SK-N-SH (cell line): ENCODE results near the gene PYCR2. TPM values are rescaled to one million over a fixed set of nuclear protein-coding genes. Genes with fewer than 3 reads are reported as not detected.

ENCODE experiments used
- CTCF ChIA-PET: fragments of 300-600, 350-600 bp; formaldehyde crosslinking; extraction: SDS; loops from one replicate; lab custom pipeline; 2021; lab: Yijun Ruan, JAX
- POLR2A ChIA-PET: fragments of 350-600 bp; sonication (Branson Sonifier 250); formaldehyde crosslinking; extraction: SDS; loops from one replicate; lab custom pipeline; 2020; ENCODE audit warnings: antibody characterized with exemption, inconsistent platforms; lab: Yijun Ruan, JAX
- DNase-seq: peaks from one replicate; pipeline ENCODE4 v3.0.0; 2012
- H2AFZ ChIP-seq: fragments of 200-600 bp; sonication (generic); 2 replicates; pipeline ENCODE4 v1.8.1; 2016; ENCODE audit warnings: antibody characterized with exemption, mild to moderate bottlenecking, low read depth
- H3F3A ChIP-seq: fragments of 200-600 bp; sonication (generic); replicated peaks from 2 replicates; pipeline ENCODE3; 2016; ENCODE audit warnings: antibody characterized with exemption, mild to moderate bottlenecking; ENCODE audit not compliant: insufficient read depth
- H3K27ac ChIP-seq, 2 experiments: fragments of 200-500 bp in 1 of 2; fragments of 200-600 bp in 1 of 2; sonication (Bioruptor generic) in 1 of 2; sonication (generic), shearing (Covaris generic) in 1 of 2; 2 replicates each; pipeline versions ENCODE4 v1.5.1 to v1.6.1; 2014 to 2016; ENCODE audit warnings: low read depth in 2 of 2, inconsistent platforms in 1 of 2, low read length in 1 of 2, mild to moderate bottlenecking in 1 of 2, mixed read lengths in 1 of 2
- H3K27me3 ChIP-seq: fragments of 200-600 bp; sonication (generic), shearing (Covaris generic); 2 replicates; pipeline ENCODE4 v1.6.1; 2016; ENCODE audit warnings: mixed run types; ENCODE audit not compliant: insufficient read depth
- H3K36me3 ChIP-seq, 2 experiments: fragments of 200-500 bp in 1 of 2; fragments of 200-600 bp in 1 of 2; sonication (Bioruptor generic) in 1 of 2; sonication (generic) in 1 of 2; replicated peaks in 1 of 2; 2 replicates each; pipeline versions ENCODE3 to v1.5.1; 2014 to 2016; ENCODE audit warnings: low read length in 1 of 2, mild to moderate bottlenecking in 1 of 2; ENCODE audit not compliant: insufficient read depth in 2 of 2, control insufficient read depth in 1 of 2
- H3K4me1 ChIP-seq, 2 experiments: fragments of 200-500 bp in 1 of 2; fragments of 200-600 bp in 1 of 2; sonication (Bioruptor generic) in 1 of 2; sonication (generic), shearing (Covaris generic) in 1 of 2; 2 replicates each; pipeline versions ENCODE4 v1.5.1 to v1.6.1; 2014 to 2016; ENCODE audit warnings: low read depth in 1 of 2, low read length in 1 of 2, mixed run types in 1 of 2; ENCODE audit not compliant: insufficient read depth in 2 of 2, control insufficient read depth in 1 of 2
- H3K4me2 ChIP-seq: fragments of 200-600 bp; sonication (generic), shearing (Covaris generic); 2 replicates; pipeline ENCODE4 v1.6.1; 2017; ENCODE audit warnings: mixed run types
- H3K4me3 ChIP-seq, 2 experiments: fragments of 200-500 bp in 1 of 2; fragments of 200-600 bp in 1 of 2; sonication (Bioruptor generic) in 1 of 2; sonication (generic), shearing (Covaris generic) in 1 of 2; 2 replicates each; pipeline versions ENCODE4 v1.5.1 to v1.8.1; 2014 to 2016; ENCODE audit warnings: low read depth in 2 of 2, inconsistent platforms in 1 of 2, low read length in 1 of 2, mild to moderate bottlenecking in 1 of 2, mixed read lengths in 1 of 2, moderate library complexity in 1 of 2
- H3K79me2 ChIP-seq: fragments of 200-600 bp; sonication (generic); 2 replicates; pipeline ENCODE4 v1.8.1; 2017; ENCODE audit warnings: mild to moderate bottlenecking; ENCODE audit not compliant: insufficient read depth
- H3K9ac ChIP-seq: fragments of 200-600 bp; sonication (generic); 2 replicates; pipeline ENCODE4 v1.6.1; 2017; ENCODE audit warnings: mixed run types
- H3K9me2 ChIP-seq: fragments of 200-600 bp; sonication (generic); 2 replicates; pipeline ENCODE4 v1.6.1; 2017; ENCODE audit warnings: mixed run types
- H3K9me3 ChIP-seq: fragments of 200-600 bp; sonication (generic); 2 replicates; pipeline ENCODE4 v1.6.1; 2017; ENCODE audit warnings: mixed run types, mild to moderate bottlenecking, moderate library complexity
- H4K20me1 ChIP-seq: fragments of 200-600 bp; sonication (generic); 2 replicates; pipeline ENCODE4 v1.6.1; 2017; ENCODE audit warnings: mild to moderate bottlenecking, mixed run types; ENCODE audit not compliant: insufficient read depth
- IRF3 ChIP-seq: fragments of 150-350 bp; IDR thresholded peaks from 2 replicates; pipeline ENCODE4 v1.6.1; 2016; ENCODE audit warnings: mild to moderate bottlenecking, low read depth, low read length
- NFIC ChIP-seq: IDR thresholded peaks from 2 replicates; pipeline ENCODE4 v1.4.0; 2012; ENCODE audit warnings: borderline replicate concordance
- PBX3 ChIP-seq: IDR thresholded peaks from 2 replicates; pipeline ENCODE4; 2012
- RCOR1 ChIP-seq: fragments of 150-350 bp; IDR thresholded peaks from 2 replicates; pipeline ENCODE4 v1.6.1; 2017; ENCODE audit warnings: antibody characterized with exemption, low read length
- REST ChIP-seq: IDR thresholded peaks from 2 replicates; pipeline ENCODE4 v1.6.1; 2012; ENCODE audit warnings: mild to moderate bottlenecking, low read depth, low read length, moderate library complexity
- USF1 ChIP-seq: IDR thresholded peaks from 2 replicates; pipeline ENCODE4 v1.4.0; 2012; ENCODE audit warnings: low read depth, borderline replicate concordance
- WGBS: methylation state at CpG from one replicate; pipeline ENCODE4 v1.1.6; 2017; ENCODE audit warnings: low lambda C conversion rate; 5-methylcytosine and 5-hydroxymethylcytosine counted together
- polyA plus RNA-seq, 3 experiments: library from polyadenylated mRNA; depleted of rRNA; stranded (reverse); fragments of >200 nt; gene quantifications; 2 replicates each; pipeline ENCODE4 v1.2.3, GENCODE V29; 2012

The PYCR2 gene
- polyA plus RNA-seq, 1 of the 3 experiments (the other 2 are of a cell fraction) = 95.3 TPM

GRCh38 chr1:225911191-225912130 is 12.6 kb downstream of the PYCR2 start:
- no peaks in the 10 kb centered on the region for H3K27me3 ChIP-seq
- peaks cover 0 to 25% of the 10 kb centered on the region in 2 experiments; a peak in 2 of 4 replicates for H3K4me1 ChIP-seq
- peaks cover 0 to 4% of the 10 kb centered on the region in 2 experiments for H3K36me3 ChIP-seq
- H3K4me2 ChIP-seq = no peak overlapping the region
- no peak overlapping the region for H2AFZ ChIP-seq
- DNase-seq = peak; percentile 0
- no peaks in the 10 kb centered on the region for H3K9me3 ChIP-seq
- H3K9me2 ChIP-seq = no peaks in the 10 kb centered on the region
- WGBS = 92% methylated on average over 39 of the region's 53 CpGs
- no peaks in the 10 kb centered on the region for H4K20me1 ChIP-seq
- ChIA-PET CTCF (interaction anchor here (1.1 kb wide), 1 partner anchor 437 kb away, joined by 3 read pairs; no protein-coding TSS in a partner anchor), POLR2A (no interaction called here)
- H3K4me3 ChIP-seq = no peak overlapping the region
- no peak overlapping the region for H3K9ac ChIP-seq
- no peaks in the 10 kb centered on the region for H3K79me2 ChIP-seq
- H3K27ac ChIP-seq = no peak overlapping the region
- H3F3A ChIP-seq = no peaks in the 10 kb centered on the region
- TF ChIP-seq PBX3 = no peak

- H3K4me2 ChIP-seq = no peak overlapping the region
- no peaks in the 10 kb centered on the region for H3K79me2 ChIP-seq
- H4K20me1 ChIP-seq = no peaks in the 10 kb centered on the region
- no peaks in the 10 kb centered on the region for H3K9me3 ChIP-seq
- no peak overlapping the region for H2AFZ ChIP-seq
- no peak overlapping the region for H3K4me3 ChIP-seq
- H3K4me1 ChIP-seq = peaks cover 0 to 6% of the 10 kb centered on the region in 2 experiments; a peak in 1 of 4 replicates
- no peak for TF ChIP-seq REST
- TF ChIP-seq NFIC = no peak
- no peak for TF ChIP-seq USF1
- no peak for TF ChIP-seq RCOR1
- no peak for TF ChIP-seq IRF3
- CTCF ChIA-PET = interaction anchor here (0.9 to 1.7 kb wide), 3 partner anchors 14 to 435 kb away, joined by 3 read pairs; partner anchors contain the start of gene PYCR2
- H3K27ac ChIP-seq = no peak overlapping the region
- no peak overlapping the region for H3K9ac ChIP-seq
- no peaks in the 10 kb centered on the region for H3K27me3 ChIP-seq
- H3F3A ChIP-seq = no peaks in the 10 kb centered on the region
- H3K9me2 ChIP-seq = no peaks in the 10 kb centered on the region
- WGBS = 79% methylated on average over 1 of the region's 1 CpG
- POLR2A ChIA-PET = no interaction called here
- DNase-seq = no peak
- peaks cover 0 to 4% of the 10 kb centered on the region in 2 experiments for H3K36me3 ChIP-seq
Measured at GRCh38 chr1:225909477-225909876, 14.6 kb downstream of the PYCR2 start.
